ENCODE data around the gene NEUROG2.

GRCh38 chr4:112519689-112520597 lies 4.0 kb upstream of the NEUROG2 start:
- TF ChIP-seq, protein P1, sequence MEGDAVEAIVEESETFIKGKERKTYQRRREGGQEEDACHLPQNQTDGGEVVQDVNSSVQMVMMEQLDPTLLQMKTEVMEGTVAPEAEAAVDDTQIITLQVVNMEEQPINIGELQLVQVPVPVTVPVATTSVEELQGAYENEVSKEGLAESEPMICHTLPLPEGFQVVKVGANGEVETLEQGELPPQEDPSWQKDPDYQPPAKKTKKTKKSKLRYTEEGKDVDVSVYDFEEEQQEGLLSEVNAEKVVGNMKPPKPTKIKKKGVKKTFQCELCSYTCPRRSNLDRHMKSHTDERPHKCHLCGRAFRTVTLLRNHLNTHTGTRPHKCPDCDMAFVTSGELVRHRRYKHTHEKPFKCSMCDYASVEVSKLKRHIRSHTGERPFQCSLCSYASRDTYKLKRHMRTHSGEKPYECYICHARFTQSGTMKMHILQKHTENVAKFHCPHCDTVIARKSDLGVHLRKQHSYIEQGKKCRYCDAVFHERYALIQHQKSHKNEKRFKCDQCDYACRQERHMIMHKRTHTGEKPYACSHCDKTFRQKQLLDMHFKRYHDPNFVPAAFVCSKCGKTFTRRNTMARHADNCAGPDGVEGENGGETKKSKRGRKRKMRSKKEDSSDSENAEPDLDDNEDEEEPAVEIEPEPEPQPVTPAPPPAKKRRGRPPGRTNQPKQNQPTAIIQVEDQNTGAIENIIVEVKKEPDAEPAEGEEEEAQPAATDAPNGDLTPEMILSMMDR (IDR thresholded peaks at IDR 0.05; ENCODE audit: borderline replicate concordance, extremely low read depth, low read length, poor library complexity, severe bottlenecking), result no peak
- no peak for TF ChIP-seq EZH2 (IDR thresholded peaks at IDR 0.05; ENCODE audit: borderline replicate concordance, low read depth, low read length, severe bottlenecking)

Measured in DND-41 (cell line).